CD14-positive monocyte (primary cell): ENCODE results near the gene NAA40. TPM values are rescaled to one million over a fixed set of nuclear protein-coding genes. Genes with fewer than 3 reads are reported as not detected.

Experiments used
- DNase-seq, 3 donors: peaks; one replicate each; pipeline ENCODE4 v3.0.0-alpha.2; 2011 to 2022
- H2AFZ ChIP-seq: 2 replicates; pipeline ENCODE4 v1.6.0; 2012; ENCODE audit warnings: mild to moderate bottlenecking, low read depth, low read length, inconsistent platforms; ENCODE audit not compliant: insufficient read depth, poor library complexity, severe bottlenecking
- H3K27ac ChIP-seq, 2 donors: 1 replicate in 1 of 2; 2 replicates in 1 of 2; pipeline ENCODE4 v1.5.1; 2012 to 2013; ENCODE audit warnings: low read length in 2 of 2, control low read depth in 1 of 2, inconsistent platforms in 1 of 2, low read depth in 1 of 2, mild to moderate bottlenecking in 1 of 2
- H3K27me3 ChIP-seq, 2 donors: one replicate each; pipeline versions ENCODE4 v1.6.0 to v1.6.1; 2011 to 2013; ENCODE audit warnings: low read length in 2 of 2; ENCODE audit not compliant: control insufficient read depth in 2 of 2, insufficient read depth in 2 of 2
- H3K36me3 ChIP-seq, 2 donors: replicated peaks in 1 of 2; 1 replicate in 1 of 2; 2 replicates in 1 of 2; pipeline versions ENCODE4 v1.5.1 to v1.6.1; 2012 to 2013; ENCODE audit warnings: low read length in 2 of 2, control low read depth in 1 of 2, inconsistent platforms in 1 of 2, mild to moderate bottlenecking in 1 of 2; ENCODE audit not compliant: insufficient read depth in 2 of 2, control insufficient read depth in 1 of 2
- H3K4me1 ChIP-seq, 2 donors: 1 replicate in 1 of 2; 2 replicates in 1 of 2; pipeline versions ENCODE4 v1.5.1 to v1.6.1; 2012 to 2013; ENCODE audit warnings: low read length in 2 of 2, control low read depth in 1 of 2, inconsistent platforms in 1 of 2, mild to moderate bottlenecking in 1 of 2, moderate library complexity in 1 of 2; ENCODE audit not compliant: insufficient read depth in 2 of 2, control insufficient read depth in 1 of 2
- H3K4me2 ChIP-seq: replicated peaks from 2 replicates; pipeline ENCODE3; 2012; ENCODE audit warnings: low read length, moderate library complexity, mild to moderate bottlenecking; ENCODE audit not compliant: poor library complexity, severe bottlenecking; ENCODE audit errors: extremely low read depth
- H3K4me3 ChIP-seq, 3 experiments: fragments of 200-600 bp in 1 of 3; sonication (generic) in 1 of 3; replicated peaks in 1 of 3; 1 replicate in 2 of 3; 2 replicates in 1 of 3; pipeline ENCODE4 v1.5.1; 2011 to 2013; ENCODE audit warnings: low read length in 3 of 3, mild to moderate bottlenecking in 3 of 3, control low read depth in 2 of 3, low read depth in 2 of 3, inconsistent platforms in 1 of 3, moderate library complexity in 1 of 3
- H3K79me2 ChIP-seq: 2 replicates; pipeline ENCODE4 v1.6.0; 2012; ENCODE audit warnings: mild to moderate bottlenecking, control low read depth, inconsistent platforms, low read length, moderate library complexity; ENCODE audit not compliant: insufficient read depth
- H3K9ac ChIP-seq: 2 replicates; pipeline ENCODE4 v1.6.0; 2017; ENCODE audit warnings: low read length, mild to moderate bottlenecking; ENCODE audit not compliant: insufficient read depth, poor library complexity, severe bottlenecking
- H3K9me3 ChIP-seq, 2 donors: replicated peaks in 1 of 2; 1 replicate in 1 of 2; 2 replicates in 1 of 2; pipeline versions ENCODE4 v1.5.1 to v1.6.1; 2012 to 2013; ENCODE audit warnings: low read length in 2 of 2, control low read depth in 1 of 2; ENCODE audit not compliant: control insufficient read depth in 1 of 2, insufficient read depth in 1 of 2
- H4K20me1 ChIP-seq: 2 replicates; pipeline ENCODE4 v1.6.0; 2012; ENCODE audit warnings: mild to moderate bottlenecking, low read length, control low read depth, moderate library complexity; ENCODE audit not compliant: insufficient read depth
- H3K27ac Mint-ChIP-seq, 7 donors: one replicate each; pipeline ENCODE4 v1.8.0; 2020; ENCODE audit warnings: mild to moderate bottlenecking in 7 of 7, mixed read lengths in 7 of 7, moderate library complexity in 6 of 7, inconsistent platforms in 2 of 7
- H3K27me3 Mint-ChIP-seq, 3 donors: one replicate each; pipeline ENCODE4 v1.8.0; 2021 to 2022; ENCODE audit warnings: low read depth in 3 of 3, mild to moderate bottlenecking in 3 of 3, mixed read lengths in 3 of 3, moderate library complexity in 3 of 3, inconsistent platforms in 1 of 3
- H3K36me3 Mint-ChIP-seq, 2 donors: one replicate each; pipeline ENCODE4 v1.8.0; 2020; ENCODE audit warnings: mixed read lengths in 2 of 2, inconsistent platforms in 1 of 2, mild to moderate bottlenecking in 1 of 2
- H3K4me1 Mint-ChIP-seq: one replicate; pipeline ENCODE4 v1.8.0; 2020; ENCODE audit warnings: mild to moderate bottlenecking, mixed read lengths
- H3K4me3 Mint-ChIP-seq, 2 donors: one replicate each; pipeline ENCODE4 v1.8.0; 2020; ENCODE audit warnings: mild to moderate bottlenecking in 2 of 2, mixed read lengths in 2 of 2, moderate library complexity in 1 of 2
- H3K9me3 Mint-ChIP-seq, 7 donors: one replicate each; pipeline ENCODE4 v1.8.0; 2020 to 2022; ENCODE audit warnings: mixed read lengths in 7 of 7, mild to moderate bottlenecking in 6 of 7, moderate library complexity in 6 of 7, inconsistent platforms in 2 of 7
- CTCF ChIP-seq: fragments of 200-600 bp; IDR thresholded peaks from one replicate; pipeline ENCODE4 v1.8.0; 2022; ENCODE audit warnings: antibody characterized with exemption, mild to moderate bottlenecking
- WGBS: methylation state at CpG from one replicate; pipeline ENCODE4 v1.1.5; 2013; ENCODE audit warnings: missing lambda C conversion rate; ENCODE audit not compliant: insufficient coverage; 5-methylcytosine and 5-hydroxymethylcytosine counted together
- intact Hi-C, 2 donors: fragments of 100-400 bp; cut with micrococcal nuclease; formaldehyde crosslinking; loops; one replicate each; pipeline versions ENCODE4 v1.15.0 to v1.15.1; 2023
- polyA plus RNA-seq, 3 donors: library from polyadenylated mRNA; depleted of rRNA in 1 of 3; unstranded in 2 of 3; stranded (reverse) in 1 of 3; fragments of 300-500 nt in 2 of 3; fragments of >200 nt in 1 of 3; fragmentation: Illumina TruSeq in 2 of 3; gene quantifications; 1 replicate in 2 of 3; 2 replicates in 1 of 3; pipeline ENCODE4 v1.2.3, GENCODE V29; 2012 to 2021

The NAA40 gene
- polyA plus RNA-seq, 3 donors = 1.5 to 14.5 (median 1.6) TPM

- intact Hi-C loops = loop anchor here in 1 of 2 donors (5.0 kb wide), 1 partner anchor 103 kb away; the partner anchor contains the start of gene MARK2
- 15% methylated on average over 4 of the region's 6 CpGs for WGBS
- no peaks in the 10 kb centered on the region for H3K9me3 Mint-ChIP-seq
- Histone ChIP-seq H4K20me1 (peaks cover 4% of the 10 kb centered on the region), H3K9ac (no peak overlapping the region), H3K4me1 (peaks cover 35 to 36% of the 10 kb centered on the region in 2 donors), H3K9me3 (no peaks in the 10 kb centered on the region), H3K36me3 (no peaks in the 10 kb centered on the region), H3K4me3 (peak overlapping the region in 1 of 3 experiments; percentile 35), H3K4me2 (peak overlapping the region; percentile 38), H3K27ac (peak overlapping the region; percentile 31 to 68), H3K79me2 (peaks cover 44% of the 10 kb centered on the region), H2AFZ (peak overlapping the region; percentile 66), H3K27me3 (no peaks in the 10 kb centered on the region)
- no peak for TF ChIP-seq CTCF
- peak overlapping the region; percentile 30 to 44 for H3K4me3 Mint-ChIP-seq
- H3K36me3 Mint-ChIP-seq = no peaks in the 10 kb centered on the region
- H3K27me3 Mint-ChIP-seq = peaks cover 6 to 12% (median 11%) of the 10 kb centered on the region in 3 donors
- peak; percentile 28 to 46 (median 37) for DNase-seq
- peak overlapping the region; percentile 72 to 87 (median 84) for H3K27ac Mint-ChIP-seq
- H3K4me1 Mint-ChIP-seq = peaks cover 35% of the 10 kb centered on the region
Measured at GRCh38 chr11:63940786-63941185, 2.0 kb downstream of the NAA40 start.

- Histone ChIP-seq H3K9me3 (no peaks in the 10 kb centered on the region), H3K4me2 (no peak overlapping the region), H4K20me1 (peaks cover 4% of the 10 kb centered on the region), H3K36me3 (peaks cover 0 to 2% of the 10 kb centered on the region in 2 donors), H3K27ac (no peak overlapping the region), H3K79me2 (peaks cover 44% of the 10 kb centered on the region), H3K9ac (no peak overlapping the region), H3K4me1 (peaks cover 35 to 36% of the 10 kb centered on the region in 2 donors), H3K27me3 (no peaks in the 10 kb centered on the region), H2AFZ (no peak overlapping the region), H3K4me3 (no peak overlapping the region)
- no peak for TF ChIP-seq CTCF
- no peak overlapping the region for H3K4me3 Mint-ChIP-seq
- WGBS = no CpG with 5 or more reads among the region's 4 CpGs
- peak overlapping the region in 1 of 7 donors; percentile 87 for H3K27ac Mint-ChIP-seq
- peaks cover 6 to 13% (median 12%) of the 10 kb centered on the region in 3 donors for H3K27me3 Mint-ChIP-seq
- H3K9me3 Mint-ChIP-seq = no peaks in the 10 kb centered on the region
- intact Hi-C loops = loop anchor here (2.0 to 5.0 kb wide), 2 partner anchors 69 to 105 kb away; partner anchors contain the start of gene MARK2 (in 1 of the 2)
- H3K4me1 Mint-ChIP-seq = peaks cover 35% of the 10 kb centered on the region
- peaks cover 3 to 8% of the 10 kb centered on the region in 2 donors for H3K36me3 Mint-ChIP-seq
- no peak for DNase-seq
Measured at GRCh38 chr11:63941901-63942300, 3.1 kb downstream of the NAA40 start.
